ENCODE data around the gene RBM48.

RBM48 gene

DNA sequence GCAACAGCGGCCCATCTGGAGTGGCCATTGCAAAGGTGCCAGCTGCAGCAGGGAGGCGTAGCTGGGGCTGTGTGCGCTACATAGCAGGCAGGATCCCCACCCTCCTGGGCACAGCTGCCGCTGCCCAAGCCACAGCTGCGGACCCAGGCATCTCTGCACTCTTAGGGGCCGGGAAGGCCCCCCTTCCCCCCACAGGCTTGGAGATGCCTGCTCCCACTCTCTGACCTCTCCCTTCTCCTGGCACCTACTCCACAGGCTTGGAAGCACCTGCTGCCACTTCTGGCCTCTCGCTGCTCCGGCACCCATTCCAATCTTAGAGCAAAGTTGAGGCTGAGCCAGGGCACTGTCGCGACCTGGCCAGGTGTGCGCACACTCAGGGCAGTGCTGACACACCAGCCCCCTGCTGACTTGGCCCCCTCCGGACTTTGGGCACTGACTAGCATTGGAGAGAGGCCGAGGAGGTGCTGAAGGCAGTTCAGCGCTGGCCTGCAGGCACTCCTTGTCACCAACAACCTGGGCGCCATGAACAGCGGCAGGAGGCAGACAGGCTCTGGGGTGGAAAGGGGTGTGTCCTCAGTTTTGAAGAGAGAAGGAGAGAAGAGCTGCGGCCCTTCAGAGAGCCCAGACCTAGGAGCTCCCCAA is 18.4 kb downstream of the RBM48 start:
- no peak overlapping the region for H3K4me3 ChIP-seq (ENCODE audit: low read length)
- TF ChIP-seq, protein P1, sequence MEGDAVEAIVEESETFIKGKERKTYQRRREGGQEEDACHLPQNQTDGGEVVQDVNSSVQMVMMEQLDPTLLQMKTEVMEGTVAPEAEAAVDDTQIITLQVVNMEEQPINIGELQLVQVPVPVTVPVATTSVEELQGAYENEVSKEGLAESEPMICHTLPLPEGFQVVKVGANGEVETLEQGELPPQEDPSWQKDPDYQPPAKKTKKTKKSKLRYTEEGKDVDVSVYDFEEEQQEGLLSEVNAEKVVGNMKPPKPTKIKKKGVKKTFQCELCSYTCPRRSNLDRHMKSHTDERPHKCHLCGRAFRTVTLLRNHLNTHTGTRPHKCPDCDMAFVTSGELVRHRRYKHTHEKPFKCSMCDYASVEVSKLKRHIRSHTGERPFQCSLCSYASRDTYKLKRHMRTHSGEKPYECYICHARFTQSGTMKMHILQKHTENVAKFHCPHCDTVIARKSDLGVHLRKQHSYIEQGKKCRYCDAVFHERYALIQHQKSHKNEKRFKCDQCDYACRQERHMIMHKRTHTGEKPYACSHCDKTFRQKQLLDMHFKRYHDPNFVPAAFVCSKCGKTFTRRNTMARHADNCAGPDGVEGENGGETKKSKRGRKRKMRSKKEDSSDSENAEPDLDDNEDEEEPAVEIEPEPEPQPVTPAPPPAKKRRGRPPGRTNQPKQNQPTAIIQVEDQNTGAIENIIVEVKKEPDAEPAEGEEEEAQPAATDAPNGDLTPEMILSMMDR (conservative IDR thresholded peaks at IDR 0.05; ENCODE audit: low read depth, low read length) = no peak
- DNase-seq (ENCODE audit: low read depth) = no peak

DNA sequence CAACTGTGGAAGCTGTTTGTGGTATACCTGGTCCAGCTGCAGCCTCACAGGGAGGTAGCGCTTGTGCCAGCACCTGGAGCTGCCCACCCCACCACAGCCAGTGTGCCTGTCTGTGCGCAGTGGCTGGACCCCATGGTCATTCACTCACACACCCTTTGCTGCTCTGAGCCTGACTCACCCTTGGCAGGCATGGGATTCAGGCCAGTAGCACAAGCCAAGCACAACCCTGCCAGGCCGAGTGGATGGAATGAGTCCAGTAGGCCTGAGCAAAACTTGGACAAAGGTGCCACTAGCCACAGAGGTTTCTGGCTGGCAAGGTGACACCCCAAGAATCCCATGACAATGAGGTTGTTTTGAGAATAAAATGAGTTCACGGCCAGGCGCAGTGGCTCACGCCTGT is 19.0 kb downstream of the RBM48 start:
- no peak overlapping the region for H3K4me3 ChIP-seq (ENCODE audit: low read length)
- DNase-seq (ENCODE audit: low read depth) = no peak
- TF ChIP-seq, protein P1 (conservative IDR thresholded peaks at IDR 0.05; ENCODE audit: low read depth, low read length) = no peak

DNA sequence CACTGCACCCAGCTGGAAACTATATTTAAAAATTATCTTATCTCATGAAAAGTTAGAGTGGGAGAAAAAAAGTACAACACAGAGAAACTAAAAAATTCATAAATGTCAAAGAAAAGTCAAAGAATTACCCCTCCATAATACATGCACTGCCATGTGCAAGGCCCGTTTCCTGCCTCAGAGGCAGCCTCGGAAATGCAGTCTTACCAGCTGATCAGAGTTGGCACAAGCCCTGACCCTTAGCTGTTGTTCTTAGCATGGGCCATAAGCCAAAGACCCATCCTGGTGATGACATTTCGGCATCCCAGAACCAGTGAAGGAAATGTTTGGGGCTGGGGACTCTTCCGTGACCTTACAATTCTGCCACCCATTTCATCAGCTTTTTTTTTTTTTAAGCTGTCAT is 21.6 kb downstream of the RBM48 start:
- TF ChIP-seq, protein P1 (conservative IDR thresholded peaks at IDR 0.05; ENCODE audit: low read depth, low read length) = no peak
- H3K4me3 ChIP-seq (ENCODE audit: low read length) = no peak overlapping the region
- DNase-seq (ENCODE audit: low read depth) = no peak

DNA sequence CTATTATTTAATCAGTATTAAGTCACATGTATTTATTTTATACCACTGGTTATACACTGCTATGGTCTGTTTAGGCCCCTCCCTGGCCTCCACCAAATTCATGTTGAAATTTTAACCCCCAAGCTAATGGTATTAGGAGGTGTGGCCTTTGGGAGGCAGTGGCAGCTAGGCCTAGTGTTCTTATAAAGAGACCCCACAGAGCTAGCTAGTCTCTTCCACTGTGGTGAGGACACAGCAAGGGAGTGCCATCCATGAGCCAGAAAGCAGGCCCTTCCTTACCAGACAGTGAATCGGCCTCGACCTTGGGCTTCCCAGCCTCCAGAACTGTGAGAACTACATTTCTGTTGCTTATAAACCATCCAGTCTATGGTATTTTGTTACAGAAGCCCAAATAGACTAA is 28.7 kb downstream of the RBM48 start:
- TF ChIP-seq, protein P1 (conservative IDR thresholded peaks at IDR 0.05; ENCODE audit: low read depth, low read length) = no peak
- H3K4me3 ChIP-seq (ENCODE audit: low read length) = no peak overlapping the region
- no peak for DNase-seq (ENCODE audit: low read depth)

DNA sequence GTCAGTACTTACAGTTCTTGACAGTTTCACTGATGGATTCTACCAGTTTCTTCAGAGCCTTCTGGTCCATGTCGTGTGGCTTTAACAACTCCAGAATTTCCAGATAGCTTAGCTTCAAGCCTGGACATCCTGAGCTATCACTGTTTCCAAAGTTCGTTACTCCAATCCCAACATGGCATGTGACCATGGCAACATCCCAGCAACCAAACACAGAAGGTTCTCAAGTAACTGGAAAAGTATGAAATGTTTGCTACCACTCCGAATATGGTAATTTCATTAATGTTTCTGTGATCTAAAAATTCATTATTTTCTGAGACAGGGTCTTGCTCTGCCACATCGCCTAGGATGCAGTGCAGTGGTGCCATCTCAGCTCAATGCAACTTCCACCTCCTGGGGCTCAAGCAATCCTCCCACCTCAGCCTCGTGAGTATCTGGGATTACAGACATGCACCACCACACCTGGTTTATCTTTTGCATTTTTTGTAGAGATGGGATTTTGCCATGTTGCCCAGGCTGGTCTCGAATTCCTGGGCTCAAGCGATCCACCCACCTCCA is 29.3 kb downstream of the RBM48 start:
- DNase-seq (ENCODE audit: low read depth) = no peak
- TF ChIP-seq, protein P1 (conservative IDR thresholded peaks at IDR 0.05; ENCODE audit: low read depth, low read length) = no peak
- H3K4me3 ChIP-seq (ENCODE audit: low read length) = no peak overlapping the region

DNA sequence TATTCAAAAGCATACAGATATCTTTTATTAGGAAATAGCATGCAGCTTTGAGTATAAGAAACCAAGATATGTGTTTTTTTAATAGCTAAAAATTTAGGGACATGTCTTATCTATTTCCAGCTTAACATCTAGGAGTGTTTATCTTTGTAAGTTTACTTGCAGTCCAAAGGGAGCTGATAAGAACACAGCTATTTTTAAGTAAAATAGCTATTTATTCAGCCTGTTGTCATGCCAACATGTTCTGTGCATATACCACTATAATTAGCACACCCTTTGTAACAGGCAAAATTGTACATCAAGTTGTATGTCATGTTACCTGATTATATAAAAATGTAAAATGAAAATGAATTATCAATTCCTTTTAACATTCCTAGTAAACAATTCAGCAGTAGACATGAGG is 32.0 kb downstream of the RBM48 start:
- H3K4me3 ChIP-seq (ENCODE audit: low read length) = no peak overlapping the region
- DNase-seq (ENCODE audit: low read depth) = no peak
- TF ChIP-seq, protein P1 (conservative IDR thresholded peaks at IDR 0.05; ENCODE audit: low read depth, low read length) = no peak

DNA sequence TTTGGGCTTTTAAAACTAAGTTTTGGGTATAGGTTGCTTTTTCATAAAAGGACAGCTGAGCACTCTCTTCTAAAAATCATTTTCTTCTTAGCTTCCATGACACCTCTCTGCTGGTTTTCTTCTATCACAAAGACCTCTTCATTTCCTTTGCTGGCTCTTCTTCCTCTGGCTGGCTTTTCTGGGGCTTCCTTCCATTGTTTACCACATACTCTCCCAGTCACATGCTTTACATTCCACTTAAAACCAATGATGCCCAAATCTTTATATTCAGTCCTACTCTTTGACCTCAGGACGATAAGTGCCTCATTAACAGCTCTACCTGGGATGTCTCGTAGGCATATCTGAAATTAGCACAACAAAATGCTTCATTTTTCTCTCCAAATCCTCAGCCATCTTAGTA is 34.8 kb downstream of the RBM48 start:
- no peak overlapping the region for H3K4me3 ChIP-seq (ENCODE audit: low read length)
- TF ChIP-seq, protein P1 (conservative IDR thresholded peaks at IDR 0.05; ENCODE audit: low read depth, low read length) = no peak
- no peak for DNase-seq (ENCODE audit: low read depth)

Measured in retinal pigment epithelial cell (primary cell).